Epithelial cell of esophagus (primary cell): ENCODE results near the gene BDKRB2.
A peak's percentile ranks its signal among the peaks of the same experiment; 100 is the strongest.

ENCODE experiments used
- DNase-seq: peaks from one replicate; pipeline ENCODE4 v3.0.0; 2010; ENCODE audit warnings: low read depth
- H3K4me3 ChIP-seq: 2 replicates; pipeline ENCODE4 v1.5.1; 2011; ENCODE audit warnings: mild to moderate bottlenecking, low read length, control low read depth
- CTCF ChIP-seq: IDR thresholded peaks from 2 replicates; pipeline ENCODE4 v1.5.1; 2011; ENCODE audit warnings: low read depth, mild to moderate bottlenecking, low read length, control low read depth, inconsistent platforms; ENCODE audit not compliant: insufficient read depth; ENCODE audit errors: missing control alignments

The BDKRB2 gene

GRCh38 chr14:96201965-96202364 is 2.7 kb upstream of the BDKRB2 start:
- TF ChIP-seq CTCF: no peak
- DNase-seq: no peak
- H3K4me3 ChIP-seq: no peak overlapping the region

- no peak for DNase-seq
- TF ChIP-seq CTCF: no peak
Measured at GRCh38 chr14:96202441-96203094, 2.1 kb upstream of the BDKRB2 start.

GRCh38 chr14:96203116-96203515 is 1.5 kb upstream of the BDKRB2 start:
- no peak for TF ChIP-seq CTCF
- DNase-seq: no peak
- no peak overlapping the region for H3K4me3 ChIP-seq

More at GRCh38 chr14:96202441-96203094, 2.1 kb upstream of the BDKRB2 start:
- no peak overlapping the region for H3K4me3 ChIP-seq

- no peak overlapping the region for H3K4me3 ChIP-seq
- no peak for TF ChIP-seq CTCF
- peak; percentile 46 for DNase-seq
Measured at GRCh38 chr14:96203635-96204034, 1.0 kb upstream of the BDKRB2 start.

GRCh38 chr14:96205059-96205977 is 679 bp downstream of the BDKRB2 start:
- peak; percentile 88 for DNase-seq
- peak overlapping the region; percentile 80 for H3K4me3 ChIP-seq
- TF ChIP-seq CTCF: peak; percentile 16

- TF ChIP-seq CTCF: no peak
Measured at GRCh38 chr14:96205978-96206360, 1.3 kb downstream of the BDKRB2 start.

GRCh38 chr14:96206461-96206860 is 1.8 kb downstream of the BDKRB2 start:
- H3K4me3 ChIP-seq: no peak overlapping the region
- peak; percentile 39 for DNase-seq
- TF ChIP-seq CTCF: no peak

More at GRCh38 chr14:96205978-96206360, 1.3 kb downstream of the BDKRB2 start:
- peak overlapping the region; percentile 80 for H3K4me3 ChIP-seq
- no peak for DNase-seq
